MCF 10A (cell line): Measurements from ENCODE around the gene HOXA2. TPM values are rescaled to one million over a fixed set of nuclear protein-coding genes. Genes with fewer than 3 reads are reported as not detected.

Experiments used
- BruUV-seq: library from RNA; stranded (reverse); fragments of 400-500 nt; replicated peaks from 2 replicates; lab custom pipeline; 2021; lab: Mats Ljungman, UMichigan
- CTCF ChIA-PET: fragments of 300-600 bp; sonication (Branson Sonifier 250); formaldehyde crosslinking; extraction: SDS; loops from one replicate; lab custom pipeline; 2021; ENCODE audit warnings: antibody characterized with exemption, inconsistent platforms; lab: Yijun Ruan, JAX
- POLR2A ChIA-PET: fragments of 300-600, 350-650 bp; sonication (Branson Sonifier 250); formaldehyde crosslinking; extraction: SDS; loops from one replicate; lab custom pipeline; 2020; ENCODE audit warnings: antibody characterized with exemption, inconsistent platforms; lab: Yijun Ruan, JAX
- DNase-seq: peaks from one replicate; pipeline ENCODE4 v3.0.0-alpha.2; 2018; ENCODE audit not compliant: unreplicated experiment
- H3K27ac Mint-ChIP-seq: one replicate; pipeline ENCODE4 v1.8.0; 2022; ENCODE audit warnings: mild to moderate bottlenecking, low read depth, mixed read lengths; ENCODE audit not compliant: unreplicated experiment
- H3K27me3 Mint-ChIP-seq: one replicate; pipeline ENCODE4 v1.8.0; 2022; ENCODE audit warnings: mixed read lengths; ENCODE audit not compliant: insufficient read depth, unreplicated experiment
- H3K36me3 Mint-ChIP-seq: one replicate; pipeline ENCODE4 v1.8.0; 2022; ENCODE audit warnings: mild to moderate bottlenecking, moderate library complexity, mixed read lengths; ENCODE audit not compliant: insufficient read depth, unreplicated experiment
- H3K4me1 Mint-ChIP-seq: one replicate; pipeline ENCODE4 v1.8.0; 2022; ENCODE audit warnings: mixed read lengths; ENCODE audit not compliant: insufficient read depth, unreplicated experiment
- H3K4me3 Mint-ChIP-seq: one replicate; pipeline ENCODE4 v1.8.0; 2022; ENCODE audit warnings: mild to moderate bottlenecking, moderate library complexity, mixed read lengths; ENCODE audit not compliant: unreplicated experiment
- H3K9me3 Mint-ChIP-seq: one replicate; pipeline ENCODE4 v1.8.0; 2022; ENCODE audit warnings: mixed read lengths; ENCODE audit not compliant: unreplicated experiment
- intact Hi-C: fragments of 100-400 bp; cut with micrococcal nuclease; formaldehyde crosslinking; loops from 2 replicates; pipeline ENCODE4 v1.14.1; 2022
- total RNA-seq: library from RNA; stranded (reverse); gene quantifications from 2 replicates; pipeline ENCODE4 v1.2.3, GENCODE V29; 2022
- TF ChIP-seq, protein P1 (sequence below): fragments of 200-600 bp; IDR thresholded peaks from one replicate; pipeline ENCODE4 v1.8.0; 2022; ENCODE audit warnings: antibody characterized with exemption, mild to moderate bottlenecking; ENCODE audit not compliant: unreplicated experiment

The HOXA2 gene
- total RNA-seq, 1 experiment from 2014 or later = 1.4 TPM

DNA sequence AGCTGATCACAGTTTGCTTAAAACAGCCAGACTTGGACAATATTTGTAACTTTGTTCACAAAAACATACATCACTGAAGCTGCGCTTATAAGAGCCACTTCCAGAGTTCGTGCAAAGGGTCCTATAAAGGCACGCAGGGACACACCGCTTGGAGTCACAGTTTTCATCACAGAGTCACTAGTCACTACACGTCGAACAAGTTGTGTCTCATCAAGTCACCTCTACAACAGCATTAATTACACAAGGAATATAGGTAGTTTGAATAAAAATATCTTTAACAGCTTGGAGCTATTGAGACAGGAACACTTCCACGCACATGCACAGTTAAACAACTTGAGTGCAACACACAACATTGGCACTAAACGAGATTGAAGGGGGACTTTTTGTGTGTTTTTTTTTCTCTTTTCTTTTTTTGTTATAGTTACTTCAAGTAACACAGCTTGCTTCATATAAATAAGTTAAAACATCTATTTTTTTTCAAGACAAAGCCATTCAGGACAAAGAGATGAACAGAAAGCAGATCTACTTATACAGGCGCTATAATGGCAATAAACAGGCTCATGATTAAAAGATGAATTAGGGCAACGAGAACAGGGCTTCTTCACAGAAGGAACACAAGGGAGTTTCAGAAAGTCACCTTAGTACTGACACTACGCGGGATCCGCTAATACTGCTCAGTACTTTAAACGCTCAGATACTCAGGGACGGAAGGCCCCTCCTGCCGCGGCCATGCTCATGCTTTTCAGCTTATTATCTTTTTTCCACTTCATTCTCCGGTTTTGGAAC is 38.8 kb upstream of the HOXA2 start:
- ChIA-PET CTCF (interaction anchor here (0.6 to 6.7 kb wide), 20 partner anchors 9 to 470 kb away, joined by 3 to 190 read pairs (median 5); no protein-coding TSS in a partner anchor), POLR2A (interaction anchor here (0.6 to 7.2 kb wide), 26 partner anchors 8 to 1216 kb away, joined by 3 to 459 read pairs (median 10); partner anchors contain the start of genes HNRNPA2B1, HOXA1, HOXA4 and HOXA9)
- TF ChIP-seq, protein P1, sequence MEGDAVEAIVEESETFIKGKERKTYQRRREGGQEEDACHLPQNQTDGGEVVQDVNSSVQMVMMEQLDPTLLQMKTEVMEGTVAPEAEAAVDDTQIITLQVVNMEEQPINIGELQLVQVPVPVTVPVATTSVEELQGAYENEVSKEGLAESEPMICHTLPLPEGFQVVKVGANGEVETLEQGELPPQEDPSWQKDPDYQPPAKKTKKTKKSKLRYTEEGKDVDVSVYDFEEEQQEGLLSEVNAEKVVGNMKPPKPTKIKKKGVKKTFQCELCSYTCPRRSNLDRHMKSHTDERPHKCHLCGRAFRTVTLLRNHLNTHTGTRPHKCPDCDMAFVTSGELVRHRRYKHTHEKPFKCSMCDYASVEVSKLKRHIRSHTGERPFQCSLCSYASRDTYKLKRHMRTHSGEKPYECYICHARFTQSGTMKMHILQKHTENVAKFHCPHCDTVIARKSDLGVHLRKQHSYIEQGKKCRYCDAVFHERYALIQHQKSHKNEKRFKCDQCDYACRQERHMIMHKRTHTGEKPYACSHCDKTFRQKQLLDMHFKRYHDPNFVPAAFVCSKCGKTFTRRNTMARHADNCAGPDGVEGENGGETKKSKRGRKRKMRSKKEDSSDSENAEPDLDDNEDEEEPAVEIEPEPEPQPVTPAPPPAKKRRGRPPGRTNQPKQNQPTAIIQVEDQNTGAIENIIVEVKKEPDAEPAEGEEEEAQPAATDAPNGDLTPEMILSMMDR = no peak
- DNase-seq = peak; percentile 55
- Mint-ChIP-seq H3K4me1 (peaks cover 37% of the 10 kb centered on the region), H3K27ac (peak overlapping the region; percentile 99), H3K27me3 (no peaks in the 10 kb centered on the region), H3K4me3 (peak overlapping the region; percentile 100), H3K9me3 (no peaks in the 10 kb centered on the region), H3K36me3 (peaks cover 29% of the 10 kb centered on the region)
- intact Hi-C loops = loop anchor here (5.0 kb wide), 3 partner anchors 474 to 939 kb away; partner anchors contain the start of genes CBX3 and HNRNPA2B1
- TSS peak; percentile 22 for BruUV-seq

DNA sequence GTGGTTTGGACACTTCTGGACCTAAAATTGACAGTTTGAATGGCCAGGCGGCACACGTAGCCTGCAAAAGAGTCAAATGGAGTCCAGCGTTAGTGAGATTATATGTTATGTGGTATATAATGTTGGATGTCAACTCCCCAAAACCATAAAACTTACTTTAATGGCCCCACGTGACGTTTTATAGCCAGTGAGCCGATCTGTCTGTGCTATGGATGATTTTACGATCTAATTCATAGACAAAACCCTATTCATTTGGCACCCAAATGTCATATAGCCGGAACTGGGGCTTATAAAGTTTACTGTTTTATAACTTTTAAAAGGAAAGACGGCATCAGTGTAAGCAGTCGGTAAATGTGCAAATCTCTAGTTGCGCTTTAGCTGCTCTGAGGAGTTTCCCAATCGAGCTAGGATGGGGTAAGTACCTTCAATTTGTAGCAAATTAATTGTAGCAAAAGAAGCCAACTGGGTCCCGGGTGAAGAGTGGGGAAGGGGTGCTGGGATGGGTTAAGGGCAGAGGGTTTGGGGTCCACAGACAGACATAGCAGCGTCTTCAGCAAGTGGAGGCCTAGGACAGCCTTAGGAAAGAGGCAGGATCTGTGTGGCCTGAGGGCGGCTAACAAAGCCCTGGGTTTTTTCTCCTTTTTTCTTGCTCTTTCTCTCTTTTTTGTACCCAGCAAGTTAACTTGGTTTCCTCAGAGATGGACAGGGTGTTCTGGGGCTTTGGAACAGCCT is 37.8 kb upstream of the HOXA2 start:
- H3K27me3 Mint-ChIP-seq = no peaks in the 10 kb centered on the region

DNA sequence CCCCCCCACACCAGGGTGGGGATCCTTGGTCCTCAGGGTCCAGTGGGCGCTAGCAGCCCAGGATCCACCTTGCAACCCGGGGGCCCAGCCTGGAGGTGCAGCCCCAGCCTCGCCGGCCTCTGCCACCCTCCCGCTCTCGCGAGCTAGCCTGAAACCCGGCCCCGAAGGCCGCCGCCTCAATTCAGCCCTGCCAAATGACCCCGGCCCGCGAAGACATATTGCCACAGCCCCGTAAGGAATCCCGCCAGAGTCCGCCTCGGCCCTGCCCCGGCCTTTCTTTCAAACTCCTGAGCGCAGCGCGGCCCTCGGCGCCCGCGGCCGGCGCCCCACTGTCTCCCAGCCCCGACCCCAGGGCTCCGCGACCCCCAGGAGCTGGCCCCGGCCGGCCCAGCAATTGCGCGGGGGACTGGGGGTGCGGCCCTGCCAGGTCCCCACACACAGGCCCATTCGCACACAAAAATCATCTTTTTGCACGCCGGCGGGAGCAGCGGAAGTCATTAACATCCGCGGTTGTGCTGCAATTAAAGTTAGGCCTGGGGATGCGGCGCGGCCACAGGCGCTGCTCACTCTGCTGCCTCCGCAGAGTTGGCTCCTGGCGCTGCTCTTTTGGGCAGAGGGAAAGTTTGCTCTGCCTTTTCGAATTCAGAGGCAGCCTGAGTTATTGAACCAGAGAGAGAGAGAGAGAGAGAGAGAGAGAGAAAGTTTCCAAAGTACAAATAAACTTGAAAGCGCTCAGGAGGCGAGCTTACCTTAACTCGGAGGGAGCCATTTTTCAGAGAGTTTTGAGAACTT is 37.0 kb upstream of the HOXA2 start:
- Mint-ChIP-seq H3K27me3 (no peaks in the 10 kb centered on the region), H3K36me3 (peaks cover 27% of the 10 kb centered on the region), H3K27ac (peak overlapping the region; percentile 99), H3K4me3 (peak overlapping the region; percentile 100), H3K9me3 (no peaks in the 10 kb centered on the region), H3K4me1 (peaks cover 52% of the 10 kb centered on the region)
- DNase-seq = peak; percentile 61
- TF ChIP-seq, protein P1 = no peak
- POLR2A ChIA-PET = interaction anchor here (0.6 to 7.2 kb wide), 20 partner anchors 8 to 935 kb away, joined by 3 to 459 read pairs (median 32); partner anchors contain the start of genes HOXA1, HOXA4, HOXA9 and SKAP2
- no TSS peak for BruUV-seq
- CTCF ChIA-PET = interaction anchor here (0.6 to 6.7 kb wide), 9 partner anchors 10 to 476 kb away, joined by 3 to 190 read pairs (median 3); no protein-coding TSS in a partner anchor
- intact Hi-C loops = loop anchor here (5.0 kb wide), 3 partner anchors 472 to 937 kb away; partner anchors contain the start of genes CBX3 and HNRNPA2B1

More for the DNA sequence above, 37.8 kb upstream of the HOXA2 start:
- intact Hi-C loops = loop anchor here (5.0 kb wide), 3 partner anchors 473 to 938 kb away; partner anchors contain the start of genes CBX3 and HNRNPA2B1
- Mint-ChIP-seq H3K9me3 (no peaks in the 10 kb centered on the region), H3K4me3 (peak overlapping the region; percentile 100), H3K36me3 (peaks cover 29% of the 10 kb centered on the region), H3K27ac (peak overlapping the region; percentile 99), H3K4me1 (peaks cover 45% of the 10 kb centered on the region)
- TSS peak; percentile 63 for BruUV-seq
- TF ChIP-seq, protein P1 = no peak
- POLR2A ChIA-PET = interaction anchor here (0.6 to 7.2 kb wide), 26 partner anchors 9 to 942 kb away, joined by 3 to 459 read pairs (median 10); partner anchors contain the start of genes HNRNPA2B1, HOXA1, HOXA4 and HOXA9
- peak; percentile 56 for DNase-seq
- CTCF ChIA-PET = interaction anchor here (0.6 to 6.7 kb wide), 15 partner anchors 9 to 477 kb away, joined by 3 to 190 read pairs (median 4); no protein-coding TSS in a partner anchor
